ENCODE results near the gene SCN10A.

DNA sequence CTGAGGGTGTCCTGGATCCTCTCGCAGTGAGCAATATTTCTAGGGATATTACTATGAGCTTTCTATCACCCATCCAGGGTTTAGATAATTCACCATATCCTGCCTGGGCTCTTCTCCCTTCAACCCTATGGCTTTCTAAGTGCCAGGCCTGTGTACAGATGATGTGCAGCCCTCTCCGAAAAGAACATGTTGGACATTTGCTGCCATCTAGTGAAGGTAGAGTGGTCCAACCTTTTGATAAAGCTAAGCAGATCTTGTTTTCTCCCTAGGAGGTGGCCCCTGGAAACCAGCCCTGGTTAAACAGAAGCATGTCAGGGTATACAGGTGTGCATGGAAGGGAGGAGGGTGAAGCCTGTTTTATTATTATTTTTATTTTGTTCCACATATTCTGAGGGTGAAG, 27.9 kb upstream of the SCN10A start:
- peak; percentile 22 for TF ChIP-seq CTCF (conservative IDR thresholded peaks at IDR 0.05)
- TF ChIP-seq ZFX (IDR thresholded peaks at IDR 0.05): no peak

Measured in C4-2B (cell line).